Breast epithelium (tissue), 4 donors: ENCODE results near the gene KLHL8. TPM values are rescaled to one million over a fixed set of nuclear protein-coding genes. Genes with fewer than 3 reads are reported as not detected.

Experiments used
- DNase-seq, 2 donors: peaks; one replicate each; pipeline ENCODE4 v3.0.0-alpha.2; 2019; ENCODE audit warnings: low spot score in 2 of 2
- H3K27ac ChIP-seq, 2 donors: fragments of 200-600 bp; sonication (generic) in 1 of 2; one replicate each; pipeline ENCODE4 v1.5.1; 2016 to 2019; ENCODE audit warnings: mild to moderate bottlenecking in 1 of 2
- H3K27me3 ChIP-seq, 2 donors: fragments of 200-600 bp; sonication (generic) in 1 of 2; one replicate each; pipeline versions ENCODE4 v1.5.1 to v1.6.0; 2017 to 2019; ENCODE audit warnings: control low read depth in 1 of 2, mild to moderate bottlenecking in 1 of 2
- H3K36me3 ChIP-seq: fragments of 200-600 bp; one replicate; pipeline ENCODE4 v1.5.1; 2019
- H3K4me1 ChIP-seq, 2 donors: fragments of 200-600 bp; sonication (generic); one replicate each; pipeline ENCODE4 v1.5.1; 2016 to 2019; ENCODE audit warnings: control low read depth in 1 of 2
- H3K4me3 ChIP-seq, 3 donors: fragments of 200-600 bp; sonication (generic); 1 replicate in 2 of 3; 2 replicates in 1 of 3; pipeline ENCODE4 v1.5.1; 2016 to 2019; ENCODE audit warnings: mild to moderate bottlenecking in 3 of 3, moderate library complexity in 2 of 3
- H3K9me3 ChIP-seq, 2 donors: fragments of 200-600 bp; sonication (generic) in 1 of 2; one replicate each; pipeline ENCODE4 v1.5.1; 2016 to 2019; ENCODE audit warnings: control low read depth in 1 of 2
- CTCF ChIP-seq, 3 donors: fragments of 450-650 bp; IDR thresholded peaks; one replicate each; pipeline ENCODE4 v1.5.1; 2016 to 2017; ENCODE audit warnings: antibody characterized with exemption in 3 of 3, mild to moderate bottlenecking in 3 of 3, moderate library complexity in 3 of 3
- POLR2A ChIP-seq: fragments of 450-650 bp; IDR thresholded peaks from one replicate; pipeline ENCODE4 v1.6.1; 2016; ENCODE audit warnings: antibody characterized with exemption, mild to moderate bottlenecking, moderate library complexity
- POLR2AphosphoS5 ChIP-seq, 3 donors: sonication (generic); formaldehyde crosslinking; IDR thresholded peaks; one replicate each; pipeline ENCODE4 v1.6.1; 2017; ENCODE audit warnings: antibody characterized with exemption in 3 of 3
- intact Hi-C: fragments of 100-400 bp; cut with DNase I; formaldehyde crosslinking; loops from one replicate; pipeline ENCODE4 v1.15.1; 2023; ENCODE audit warnings: low total_unique reads
- total RNA-seq, 3 donors: library from RNA; depleted of rRNA; stranded (reverse); fragments of >200 nt; gene quantifications; one replicate each; pipeline ENCODE4 v1.1.0, GENCODE V29; 2016

The KLHL8 gene
- total RNA-seq, 3 donors from 2014 or later = 14.2 to 15.7 (median 14.6) TPM

DNA sequence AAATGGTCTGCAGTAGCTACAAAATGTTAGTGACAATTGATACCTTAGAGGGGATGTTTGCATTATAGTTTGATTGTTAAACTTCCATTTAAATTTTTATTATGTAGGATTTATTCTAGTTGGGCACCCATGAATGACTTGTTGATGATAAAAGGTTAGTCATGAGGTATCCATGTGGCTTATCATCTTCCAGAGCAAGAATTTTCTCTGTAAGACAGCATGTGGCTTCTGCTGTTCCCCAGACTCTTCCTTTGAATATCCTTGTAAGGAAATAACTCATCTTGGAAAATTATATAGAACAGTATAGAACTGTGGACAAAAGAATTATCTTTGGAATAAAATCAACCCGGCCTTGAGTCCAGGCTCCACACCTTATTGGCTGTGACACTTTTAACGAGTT is 40.1 kb upstream of the KLHL8 start:
- H3K27me3 ChIP-seq = no peaks in the 10 kb centered on the region
- no peak for DNase-seq

DNA sequence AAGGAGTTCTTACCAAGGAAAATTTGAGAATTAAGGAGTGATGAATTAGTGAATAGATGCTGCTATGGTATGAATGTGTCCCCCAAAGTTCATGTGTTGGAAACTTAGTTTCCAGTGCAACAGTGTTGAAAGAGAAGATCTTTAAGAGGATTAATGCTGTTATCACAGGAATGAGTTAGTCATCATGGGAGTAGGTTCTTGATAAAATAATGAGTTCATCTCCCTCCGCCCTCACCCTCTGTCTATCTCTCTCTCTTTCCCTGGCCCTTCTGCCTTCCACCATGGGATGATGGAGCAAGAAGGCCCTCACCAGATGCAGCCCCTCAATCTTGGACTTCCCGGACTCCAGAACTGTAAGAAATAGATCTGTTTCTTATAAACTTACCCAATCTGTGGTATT is 38.3 kb upstream of the KLHL8 start:
- intact Hi-C loops = no loop called here
- Histone ChIP-seq H3K4me1 (no peaks in the 10 kb centered on the region), H3K27ac (no peak overlapping the region), H3K36me3 (no peaks in the 10 kb centered on the region), H3K27me3 (no peaks in the 10 kb centered on the region), H3K9me3 (no peaks in the 10 kb centered on the region), H3K4me3 (no peak overlapping the region)
- no peak for DNase-seq
- no peak for TF ChIP-seq POLR2A
- TF ChIP-seq POLR2AphosphoS5 (IDR thresholded peaks at IDR 0.05) = no peak
- no peak for TF ChIP-seq CTCF (IDR thresholded peaks at IDR 0.05)

More for the DNA sequence above, 40.1 kb upstream of the KLHL8 start:
- intact Hi-C loops = no loop called here
- H3K4me1 ChIP-seq = no peaks in the 10 kb centered on the region
- no peaks in the 10 kb centered on the region for H3K9me3 ChIP-seq
- H3K4me3 ChIP-seq = no peak overlapping the region
- H3K36me3 ChIP-seq = no peaks in the 10 kb centered on the region
- no peak overlapping the region for H3K27ac ChIP-seq
- TF ChIP-seq POLR2A (no peak), POLR2AphosphoS5 (IDR thresholded peaks at IDR 0.05) (no peak), CTCF (IDR thresholded peaks at IDR 0.05) (no peak)

DNA sequence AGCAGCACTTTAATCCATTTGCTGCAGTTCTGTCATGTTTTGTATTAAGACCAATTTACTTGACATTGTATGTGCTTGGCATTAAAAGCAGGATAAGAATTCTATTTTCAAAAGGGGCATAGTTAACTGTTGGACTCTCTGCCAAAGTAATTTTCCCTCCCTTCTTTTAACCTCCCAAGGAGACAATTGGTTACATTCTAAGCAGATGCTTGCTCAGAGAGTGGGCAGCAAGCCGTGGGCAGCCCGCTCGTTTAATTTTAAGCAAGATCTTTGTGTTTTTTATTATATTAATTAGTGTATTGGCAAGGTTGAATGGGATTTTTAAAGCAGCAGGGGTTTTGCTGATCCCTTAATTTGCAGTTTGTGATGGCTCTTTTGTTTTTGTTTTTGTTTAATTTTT is 37.1 kb upstream of the KLHL8 start:
- Histone ChIP-seq H3K27me3 (no peaks in the 10 kb centered on the region), H3K4me1 (no peaks in the 10 kb centered on the region), H3K36me3 (no peaks in the 10 kb centered on the region), H3K9me3 (no peaks in the 10 kb centered on the region), H3K27ac (no peak overlapping the region), H3K4me3 (no peak overlapping the region)
- no peak for DNase-seq
- intact Hi-C loops = no loop called here
- TF ChIP-seq POLR2AphosphoS5 (IDR thresholded peaks at IDR 0.05) (no peak), POLR2A (no peak), CTCF (IDR thresholded peaks at IDR 0.05) (no peak)

DNA sequence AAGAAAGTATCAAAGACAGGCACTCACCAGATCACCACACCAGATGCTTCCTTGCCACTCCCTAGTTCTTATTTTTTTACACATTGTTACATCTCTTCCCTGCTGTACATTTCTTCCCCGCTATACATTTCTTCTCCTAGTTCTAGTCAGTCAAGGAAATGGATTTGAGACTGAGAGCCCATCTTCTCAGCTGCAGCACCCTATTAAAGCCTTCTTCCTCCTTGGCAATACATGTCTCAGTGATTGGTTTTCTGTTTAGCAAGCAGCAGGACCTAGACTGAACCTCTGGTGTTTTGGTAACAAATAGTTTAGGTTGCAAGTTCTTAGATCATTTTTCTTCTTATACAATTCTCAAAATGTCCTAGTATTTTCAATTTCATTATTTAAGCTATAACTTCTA is 35.3 kb upstream of the KLHL8 start:
- H3K36me3 ChIP-seq = no peaks in the 10 kb centered on the region
- no peaks in the 10 kb centered on the region for H3K4me1 ChIP-seq
- H3K27ac ChIP-seq = no peak overlapping the region
- intact Hi-C loops = no loop called here
- no peak overlapping the region for H3K4me3 ChIP-seq
- H3K27me3 ChIP-seq = no peaks in the 10 kb centered on the region
- no peak for DNase-seq
- H3K9me3 ChIP-seq = no peaks in the 10 kb centered on the region
- TF ChIP-seq CTCF (IDR thresholded peaks at IDR 0.05) (no peak), POLR2AphosphoS5 (IDR thresholded peaks at IDR 0.05) (no peak), POLR2A (no peak)

DNA sequence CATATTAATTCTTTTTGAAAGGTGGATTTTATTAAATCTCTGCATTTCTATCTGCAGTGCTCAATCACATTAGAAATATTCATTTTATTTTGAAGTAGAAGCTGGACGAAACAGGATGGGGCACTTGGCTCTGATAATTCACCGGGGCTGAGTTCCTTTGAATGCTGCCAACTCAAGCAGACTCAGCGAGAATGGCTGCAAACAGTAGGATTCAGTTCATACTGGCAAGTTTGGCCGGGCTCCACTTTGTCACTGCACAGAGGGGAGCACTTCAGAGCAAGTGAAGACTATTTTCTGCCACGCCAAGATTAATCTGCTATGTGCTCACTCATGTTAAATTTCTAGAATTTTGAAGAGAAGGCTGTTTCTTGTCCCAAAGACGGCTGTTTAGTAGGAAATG is 30.7 kb upstream of the KLHL8 start:
- no peak for TF ChIP-seq POLR2A
- no peak for TF ChIP-seq POLR2AphosphoS5 (IDR thresholded peaks at IDR 0.05)
- TF ChIP-seq CTCF (IDR thresholded peaks at IDR 0.05) = no peak
- no peak for DNase-seq
- no peak overlapping the region for H3K27ac ChIP-seq

More for the DNA sequence above, 30.7 kb upstream of the KLHL8 start:
- Histone ChIP-seq H3K36me3 (no peaks in the 10 kb centered on the region), H3K27me3 (no peaks in the 10 kb centered on the region), H3K4me3 (no peak overlapping the region), H3K9me3 (no peaks in the 10 kb centered on the region), H3K4me1 (no peaks in the 10 kb centered on the region)
- intact Hi-C loops = no loop called here
